Cardiac muscle cell (in vitro differentiated cells and primary cell): ENCODE measurements around the gene NEU2. TPM values are rescaled to one million over a fixed set of nuclear protein-coding genes. Genes with fewer than 3 reads are reported as not detected.

Experiments used
- DNase-seq, 2 donors: peaks; one replicate each; pipeline versions ENCODE4 v3.0.0 to v3.0.0-alpha.2; 2010 to 2017; ENCODE audit warnings: low read depth in 1 of 2, low spot score in 1 of 2
- H3K27ac ChIP-seq: fragments of 200-600 bp; sonication (generic); 2 replicates; pipeline ENCODE4 v1.5.1; 2016
- H3K27me3 ChIP-seq: fragments of 200-600 bp; sonication (generic); 2 replicates; pipeline ENCODE4 v1.6.0; 2016; ENCODE audit warnings: control low read depth
- H3K36me3 ChIP-seq: fragments of 200-600 bp; sonication (generic); 2 replicates; pipeline ENCODE4 v1.5.1; 2016; ENCODE audit warnings: control low read depth
- H3K4me1 ChIP-seq: fragments of 200-600 bp; sonication (generic); 2 replicates; pipeline ENCODE4 v1.8.1; 2017; ENCODE audit warnings: low read depth, mild to moderate bottlenecking, mixed run types
- H3K4me3 ChIP-seq: fragments of 200-600 bp; sonication (generic); 2 replicates; pipeline ENCODE4 v1.5.1; 2016; ENCODE audit warnings: mild to moderate bottlenecking
- H3K9me3 ChIP-seq: fragments of 200-600 bp; sonication (generic); 2 replicates; pipeline ENCODE4 v1.5.1; 2017; ENCODE audit warnings: low read depth, mild to moderate bottlenecking, control low read depth
- polyA plus RNA-seq: library from polyadenylated mRNA; unstranded; fragments of >200 nt; fragmentation: Nextera tagmentation; extraction: Ambion mirVana; gene quantifications from 2 replicates; pipeline ENCODE4 v1.2.1, GENCODE V29; 2016
- total RNA-seq: library from RNA; depleted of rRNA; stranded (reverse); fragments of >200 nt; gene quantifications from 2 replicates; pipeline ENCODE4 v1.2.3, GENCODE V29; 2016
- TF ChIP-seq, protein P1 (sequence below): IDR thresholded peaks from 2 replicates; pipeline ENCODE4 v1.5.1; 2012; ENCODE audit warnings: low read depth, mild to moderate bottlenecking, low read length

Gene NEU2
- total and polyA plus RNA-seq, 2 experiments from 2014 or later: not detected

DNA sequence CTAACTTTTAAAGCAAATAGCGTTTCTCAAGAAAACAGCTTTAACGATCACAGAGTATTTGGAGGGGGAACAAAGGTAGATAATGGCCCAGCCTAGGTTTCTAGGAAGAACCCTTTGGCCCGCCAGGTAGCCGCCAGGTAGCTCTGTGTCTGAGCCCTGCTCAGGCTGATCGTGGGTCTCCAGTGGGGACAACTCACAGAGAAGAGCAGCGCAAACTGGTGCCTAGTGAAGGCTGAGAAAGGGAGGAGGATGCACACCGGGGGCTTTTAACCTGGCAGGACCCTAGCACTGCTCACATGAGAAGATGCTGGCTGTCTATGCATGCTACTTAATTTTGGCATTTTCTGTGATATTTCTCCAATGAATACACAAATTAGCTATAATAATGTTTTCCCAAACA lies 25.2 kb upstream of the NEU2 start:
- Histone ChIP-seq H3K36me3 (no peaks in the 10 kb centered on the region), H3K27me3 (no peaks in the 10 kb centered on the region), H3K27ac (no peak overlapping the region), H3K4me1 (no peaks in the 10 kb centered on the region), H3K9me3 (no peaks in the 10 kb centered on the region), H3K4me3 (no peak overlapping the region)
- no peak for DNase-seq
- TF ChIP-seq, protein P1, sequence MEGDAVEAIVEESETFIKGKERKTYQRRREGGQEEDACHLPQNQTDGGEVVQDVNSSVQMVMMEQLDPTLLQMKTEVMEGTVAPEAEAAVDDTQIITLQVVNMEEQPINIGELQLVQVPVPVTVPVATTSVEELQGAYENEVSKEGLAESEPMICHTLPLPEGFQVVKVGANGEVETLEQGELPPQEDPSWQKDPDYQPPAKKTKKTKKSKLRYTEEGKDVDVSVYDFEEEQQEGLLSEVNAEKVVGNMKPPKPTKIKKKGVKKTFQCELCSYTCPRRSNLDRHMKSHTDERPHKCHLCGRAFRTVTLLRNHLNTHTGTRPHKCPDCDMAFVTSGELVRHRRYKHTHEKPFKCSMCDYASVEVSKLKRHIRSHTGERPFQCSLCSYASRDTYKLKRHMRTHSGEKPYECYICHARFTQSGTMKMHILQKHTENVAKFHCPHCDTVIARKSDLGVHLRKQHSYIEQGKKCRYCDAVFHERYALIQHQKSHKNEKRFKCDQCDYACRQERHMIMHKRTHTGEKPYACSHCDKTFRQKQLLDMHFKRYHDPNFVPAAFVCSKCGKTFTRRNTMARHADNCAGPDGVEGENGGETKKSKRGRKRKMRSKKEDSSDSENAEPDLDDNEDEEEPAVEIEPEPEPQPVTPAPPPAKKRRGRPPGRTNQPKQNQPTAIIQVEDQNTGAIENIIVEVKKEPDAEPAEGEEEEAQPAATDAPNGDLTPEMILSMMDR: no peak

DNA sequence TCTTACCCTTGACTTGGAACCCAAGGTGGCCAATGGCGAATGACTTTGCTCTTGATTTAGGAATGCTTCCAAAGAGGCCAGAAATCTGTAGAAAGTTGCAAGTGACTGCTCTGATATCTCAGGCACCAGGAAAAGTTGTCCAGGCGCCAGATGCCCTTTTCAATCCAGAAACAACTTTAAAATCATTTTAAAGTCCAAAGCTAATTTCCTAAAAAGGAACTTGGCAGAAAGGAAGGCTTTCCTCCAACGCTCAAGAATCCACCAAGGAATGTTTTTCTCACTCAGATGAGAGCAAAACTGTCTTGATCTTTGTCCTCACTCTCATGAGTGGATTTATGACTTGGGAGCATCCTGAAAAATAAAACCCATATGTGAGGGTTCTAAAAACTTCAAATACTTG lies 24.7 kb upstream of the NEU2 start:
- no peak overlapping the region for H3K27ac ChIP-seq
- H3K9me3 ChIP-seq: no peaks in the 10 kb centered on the region
- H3K27me3 ChIP-seq: no peaks in the 10 kb centered on the region
- H3K4me1 ChIP-seq: no peaks in the 10 kb centered on the region
- H3K4me3 ChIP-seq: no peak overlapping the region
- H3K36me3 ChIP-seq: no peaks in the 10 kb centered on the region
- DNase-seq: no peak
- TF ChIP-seq, protein P1: no peak

DNA sequence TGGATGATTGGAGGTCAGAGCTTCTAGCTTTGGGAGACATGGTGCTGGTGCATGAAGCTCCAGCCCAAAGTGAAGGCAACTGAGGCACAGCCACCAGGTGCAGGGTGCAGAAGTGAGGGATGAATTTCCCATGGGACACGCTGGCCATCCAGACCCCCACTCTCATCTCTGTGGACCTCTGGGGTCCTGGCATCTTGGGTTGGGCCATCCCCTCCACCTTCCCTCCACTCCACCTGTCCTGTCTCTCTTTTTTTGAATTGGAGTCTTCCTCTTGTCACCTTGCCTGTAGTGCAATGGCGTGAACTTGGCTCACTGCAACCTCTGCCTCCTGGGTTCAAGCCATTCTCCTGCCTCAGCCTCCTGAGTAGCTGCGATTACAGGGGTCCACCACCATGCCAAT lies 22.8 kb upstream of the NEU2 start:
- Histone ChIP-seq H3K9me3 (no peaks in the 10 kb centered on the region), H3K27me3 (no peaks in the 10 kb centered on the region), H3K4me3 (no peak overlapping the region), H3K27ac (no peak overlapping the region), H3K4me1 (no peaks in the 10 kb centered on the region), H3K36me3 (no peaks in the 10 kb centered on the region)
- TF ChIP-seq, protein P1: no peak
- no peak for DNase-seq

DNA sequence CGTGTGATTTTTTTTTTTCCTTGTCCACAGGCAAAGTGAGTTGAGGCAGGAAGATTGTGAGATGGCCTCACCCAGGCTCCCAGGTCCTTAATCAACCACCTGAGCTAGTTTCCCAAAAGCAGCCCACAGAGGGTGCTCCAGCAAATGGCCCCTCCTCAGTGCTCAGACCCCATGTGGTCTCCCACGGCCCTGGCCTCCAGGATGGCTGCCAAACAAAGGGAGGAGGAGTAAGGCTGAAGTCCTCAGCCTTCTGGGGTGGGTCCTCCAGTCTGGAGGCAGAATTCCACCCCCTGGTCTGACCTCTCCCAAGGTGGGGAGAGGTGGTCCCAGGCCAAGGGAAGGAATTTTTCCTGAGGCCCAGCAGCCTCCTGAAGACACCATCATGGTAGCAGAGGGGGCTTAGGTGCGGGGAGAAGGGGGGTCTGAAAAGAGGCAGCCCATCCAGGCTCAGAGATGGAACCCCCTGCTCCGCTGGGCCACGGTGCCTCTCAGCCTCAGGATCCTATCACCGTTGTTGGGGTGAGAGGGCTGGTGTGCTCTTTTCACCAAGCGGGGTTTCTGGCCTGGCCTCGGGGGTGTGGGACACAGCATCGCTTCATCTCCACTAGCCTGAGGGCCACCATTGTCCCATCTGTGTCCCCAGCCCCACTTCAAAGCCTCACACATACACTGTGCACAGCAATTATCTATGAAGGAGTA lies 21.8 kb upstream of the NEU2 start:
- no peak for DNase-seq
- Histone ChIP-seq H3K27me3 (no peaks in the 10 kb centered on the region), H3K4me3 (no peak overlapping the region), H3K4me1 (no peaks in the 10 kb centered on the region), H3K9me3 (no peaks in the 10 kb centered on the region), H3K27ac (no peak overlapping the region), H3K36me3 (no peaks in the 10 kb centered on the region)
- TF ChIP-seq, protein P1: no peak

DNA sequence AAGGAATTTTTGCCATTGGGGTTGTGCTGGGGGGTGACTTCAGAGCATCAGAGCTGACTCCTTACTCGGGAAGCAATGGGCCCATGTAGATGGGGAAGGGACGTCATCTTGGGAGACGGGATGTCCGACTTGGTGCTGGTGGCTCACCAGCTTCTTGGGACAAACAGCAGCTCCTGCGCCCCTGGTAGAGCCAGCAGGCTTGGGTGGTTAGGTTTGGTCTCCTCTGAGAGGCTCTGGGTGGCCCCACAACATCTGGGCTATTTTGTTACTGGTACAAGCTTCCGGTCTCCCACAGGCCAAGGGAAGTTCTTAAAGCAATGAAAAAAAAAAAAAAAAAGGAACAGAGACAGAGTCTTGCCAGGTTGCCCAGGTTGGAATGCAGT lies 21.2 kb upstream of the NEU2 start:
- Histone ChIP-seq H3K4me3 (no peak overlapping the region), H3K27ac (no peak overlapping the region), H3K4me1 (no peaks in the 10 kb centered on the region), H3K9me3 (no peaks in the 10 kb centered on the region), H3K27me3 (no peaks in the 10 kb centered on the region), H3K36me3 (no peaks in the 10 kb centered on the region)
- DNase-seq: no peak
- TF ChIP-seq, protein P1: no peak

DNA sequence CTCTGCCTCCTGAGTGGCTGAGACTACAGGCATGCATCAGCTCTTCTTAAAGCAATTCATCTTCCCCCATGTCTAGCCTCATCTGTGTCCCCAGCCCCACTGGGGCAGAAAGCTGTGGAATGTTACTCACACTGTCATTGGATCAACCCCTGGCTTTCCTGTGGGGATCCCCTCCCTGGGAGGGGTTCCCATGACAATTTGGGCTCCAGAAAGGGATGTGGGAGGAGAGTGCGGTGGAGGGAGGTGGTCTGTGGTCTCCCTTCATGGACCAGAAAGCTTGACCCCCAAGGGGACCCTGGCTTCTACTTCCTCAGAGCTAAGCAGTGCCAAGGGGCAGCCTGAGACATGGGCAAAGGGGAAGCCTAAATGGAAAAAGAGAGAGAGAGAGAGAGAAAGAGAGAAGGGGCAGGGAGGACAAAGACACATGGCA lies 20.8 kb upstream of the NEU2 start:
- H3K9me3 ChIP-seq: no peaks in the 10 kb centered on the region

More for the DNA sequence above, 20.8 kb upstream of the NEU2 start:
- no peaks in the 10 kb centered on the region for H3K27me3 ChIP-seq
- H3K36me3 ChIP-seq: no peaks in the 10 kb centered on the region
- no peak overlapping the region for H3K27ac ChIP-seq
- H3K4me1 ChIP-seq: no peaks in the 10 kb centered on the region
- no peak for DNase-seq
- no peak overlapping the region for H3K4me3 ChIP-seq
- TF ChIP-seq, protein P1: no peak
